Ectodermal cell (in vitro differentiated cells): ENCODE data around the gene OR2J3. TPM values are rescaled to one million over a fixed set of nuclear protein-coding genes. Genes with fewer than 3 reads are reported as not detected.

Experiments
- H3K27ac ChIP-seq: 2 replicates; pipeline ENCODE4 v1.7.0; 2013; ENCODE audit warnings: mild to moderate bottlenecking, low read depth, low read length; ENCODE audit not compliant: insufficient read depth, poor library complexity, severe bottlenecking
- H3K27me3 ChIP-seq: 2 replicates; pipeline ENCODE4 v1.7.0; 2013; ENCODE audit warnings: mild to moderate bottlenecking, low read length; ENCODE audit not compliant: insufficient read depth, control insufficient read depth, poor library complexity, severe bottlenecking
- H3K36me3 ChIP-seq: one replicate; pipeline ENCODE4 v1.7.0; 2013; ENCODE audit warnings: low read length; ENCODE audit not compliant: control insufficient read depth, insufficient read depth
- H3K4me1 ChIP-seq: one replicate; pipeline ENCODE4 v1.7.0; 2013; ENCODE audit warnings: low read length; ENCODE audit not compliant: control insufficient read depth, insufficient read depth
- H3K4me3 ChIP-seq: 2 replicates; pipeline ENCODE4 v1.7.0; 2013; ENCODE audit warnings: low read depth, low read length, control low read depth; ENCODE audit not compliant: insufficient read depth
- H3K9me3 ChIP-seq: 2 replicates; pipeline ENCODE4 v1.7.0; 2013; ENCODE audit warnings: mild to moderate bottlenecking, low read length, moderate library complexity; ENCODE audit not compliant: control insufficient read depth
- WGBS, 2 experiments: methylation state at CpG; one replicate each; pipeline ENCODE4 v1.1.7; 2013; ENCODE audit warnings: missing lambda C conversion rate in 2 of 2; 5-methylcytosine and 5-hydroxymethylcytosine counted together
- polyA plus RNA-seq, 4 experiments: library from polyadenylated mRNA; stranded (reverse); fragments of 50-300 nt; gene quantifications; one replicate each; pipeline ENCODE4 v1.2.3, GENCODE V29; 2013

Gene OR2J3
- polyA plus RNA-seq (2013, experiment 1 of 4) = not detected
- polyA plus RNA-seq (2013, experiment 2 of 4) = not detected
- polyA plus RNA-seq (2013, experiment 3 of 4) = not detected
- not detected for polyA plus RNA-seq (2013, experiment 4 of 4)

DNA sequence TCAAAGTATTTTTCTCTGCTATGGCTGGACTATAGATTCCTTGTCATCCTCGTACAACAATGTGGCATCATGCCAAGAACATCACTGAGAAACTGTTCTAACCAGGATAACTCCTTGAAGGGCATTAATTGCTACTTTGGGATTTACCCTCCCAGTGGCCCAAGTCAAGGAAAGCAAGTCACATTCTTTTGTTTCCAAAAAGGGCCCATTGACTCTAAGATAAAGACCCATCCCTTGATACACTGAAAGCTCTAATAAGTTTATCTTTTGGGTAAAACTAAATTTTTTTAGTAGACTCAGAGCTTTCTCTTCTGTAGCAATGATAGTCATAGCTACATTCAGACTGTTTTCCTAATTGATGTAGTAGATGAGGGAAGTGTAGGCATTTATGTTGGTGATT lies at the start of gene OR2J3:
OR2J3 (plus strand) TSS at position 301 of the 400 bp plus-strand sequence. CDS start 3,833 bp downstream, outside the sequence.
- no peak within 1 kb of the TSS for H3K4me3 ChIP-seq
- 91 to 96% methylated on average over 1 of the region's 1 CpG for WGBS, 2 experiments
- no peaks in the 10 kb centered on the region for H3K4me1 ChIP-seq
- H3K27me3 ChIP-seq = no peaks in the 10 kb centered on the region
- no peaks in the 10 kb centered on the region for H3K9me3 ChIP-seq
- H3K36me3 ChIP-seq = no peaks in the 10 kb centered on the region
- no peak within 1 kb of the TSS for H3K27ac ChIP-seq

DNA sequence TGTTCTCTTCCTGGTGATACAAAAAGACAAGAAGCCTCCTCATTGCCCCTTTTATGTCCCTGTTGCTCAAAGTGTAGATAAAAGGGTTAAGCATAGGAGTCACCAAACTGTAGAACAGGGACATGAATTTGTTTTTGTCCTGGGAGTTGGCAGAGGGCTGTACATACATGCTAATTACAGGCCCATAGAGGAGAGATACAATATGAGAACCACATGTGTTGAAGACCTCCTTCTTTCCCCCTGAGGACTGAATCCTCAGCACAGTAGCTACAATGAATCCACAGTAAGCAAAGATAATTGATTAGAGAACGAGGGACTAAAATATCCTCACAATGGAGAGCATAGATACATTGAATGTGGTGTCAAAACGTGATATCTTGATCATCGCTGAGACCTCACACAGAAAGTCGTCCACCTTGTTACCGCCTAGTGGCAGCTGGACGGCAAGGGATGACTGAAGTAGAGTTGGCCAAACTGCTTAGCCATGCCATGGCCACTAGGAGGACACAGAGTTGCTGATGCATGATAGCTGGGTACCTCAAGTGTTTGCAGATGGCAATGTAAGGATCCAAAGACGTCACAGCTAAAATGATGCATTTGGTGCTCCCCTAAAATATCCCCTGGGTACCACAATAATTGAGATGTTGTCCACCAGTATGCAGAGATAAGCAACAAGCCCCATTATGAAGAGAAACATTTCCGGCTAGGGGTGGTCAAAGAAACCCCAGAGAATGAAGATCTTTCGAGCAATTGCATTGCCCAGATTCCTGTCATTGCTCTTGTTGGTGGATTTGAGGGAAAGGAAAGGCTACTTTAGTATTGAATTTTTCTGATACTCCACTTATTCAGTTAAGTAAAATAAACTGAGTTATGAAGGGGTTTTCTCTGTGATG lies 35.8 kb upstream of the OR2J3 start:
- Histone ChIP-seq H3K36me3 (no peaks in the 10 kb centered on the region), H3K4me1 (no peaks in the 10 kb centered on the region), H3K9me3 (no peaks in the 10 kb centered on the region), H3K4me3 (no peak overlapping the region), H3K27ac (no peak overlapping the region), H3K27me3 (no peaks in the 10 kb centered on the region)
- 41 to 42% methylated on average over 9 of the region's 9 CpGs for WGBS, 2 experiments

DNA sequence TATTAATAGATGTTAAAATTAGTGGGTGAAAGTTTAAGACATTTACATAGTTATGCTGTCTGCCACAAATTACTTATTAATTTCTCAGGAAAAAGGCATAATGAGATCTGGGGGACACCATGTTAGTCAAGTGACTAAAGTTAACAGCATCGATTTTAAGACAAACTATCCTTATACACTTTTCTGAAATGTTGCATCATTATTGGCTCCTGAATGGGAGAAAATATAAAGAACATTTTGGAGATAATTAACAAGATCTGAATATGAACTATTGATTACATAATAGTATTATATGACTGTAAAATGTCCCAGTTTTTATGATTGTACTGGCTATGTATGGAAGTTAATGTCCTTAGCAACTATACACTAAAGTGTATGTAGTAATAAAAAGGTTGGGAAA lies 28.7 kb upstream of the OR2J3 start:
- Histone ChIP-seq H3K27ac (no peak overlapping the region), H3K36me3 (no peaks in the 10 kb centered on the region), H3K9me3 (no peaks in the 10 kb centered on the region), H3K4me3 (no peak overlapping the region), H3K27me3 (no peaks in the 10 kb centered on the region), H3K4me1 (no peaks in the 10 kb centered on the region)
- WGBS, 2 experiments = 89% methylated on average over 1 of the region's 1 CpG; no CpG with 5 or more reads in 1 of the 2 experiments

DNA sequence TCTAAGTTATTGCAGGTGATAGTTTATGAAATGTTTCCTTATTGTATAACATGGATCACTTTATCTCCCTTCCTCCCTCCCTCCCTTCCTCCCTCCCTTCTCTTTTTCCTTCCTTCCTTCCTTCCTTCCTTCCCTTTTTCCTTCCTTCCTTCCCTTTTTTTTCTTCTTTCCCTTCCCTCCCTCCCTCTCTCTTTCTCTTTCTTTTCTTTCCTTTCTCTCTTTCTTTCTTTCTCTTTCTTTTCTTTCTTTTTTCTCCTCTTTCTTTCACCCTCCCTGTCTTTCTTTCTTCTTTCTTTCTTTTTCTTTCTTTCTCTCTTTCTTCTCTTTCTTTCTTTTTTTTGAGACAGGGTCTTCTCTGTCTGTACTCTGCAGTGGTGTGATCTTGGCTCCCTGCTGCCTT lies 26.5 kb upstream of the OR2J3 start:
- H3K4me1 ChIP-seq = no peaks in the 10 kb centered on the region
- H3K36me3 ChIP-seq = no peaks in the 10 kb centered on the region
- no peak overlapping the region for H3K27ac ChIP-seq
- no peak overlapping the region for H3K4me3 ChIP-seq
- no peaks in the 10 kb centered on the region for H3K9me3 ChIP-seq
- H3K27me3 ChIP-seq = no peaks in the 10 kb centered on the region

DNA sequence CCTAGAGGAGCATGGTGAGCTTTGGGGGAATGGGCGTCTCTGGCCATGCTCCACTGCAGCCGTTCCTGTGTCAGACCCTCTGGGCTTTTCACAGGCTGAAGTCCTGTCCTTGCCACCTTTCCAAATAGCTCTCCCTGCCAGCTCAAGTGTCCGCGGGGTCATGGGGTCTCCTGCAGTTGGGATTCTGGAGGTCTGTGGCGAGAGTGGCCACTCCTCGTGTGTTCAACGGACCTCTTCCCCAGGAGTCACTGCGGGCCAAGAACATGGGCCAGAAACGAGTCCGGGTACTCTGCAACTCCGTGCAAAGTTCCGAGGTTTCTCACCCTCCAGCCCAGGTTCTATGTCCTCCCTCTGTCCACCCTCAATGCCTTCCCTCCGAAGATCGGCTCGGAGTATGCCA lies 25.4 kb upstream of the OR2J3 start:
- 93 to 95% methylated on average over 15 of the region's 15 CpGs for WGBS, 2 experiments
- H3K36me3 ChIP-seq = no peaks in the 10 kb centered on the region
- no peaks in the 10 kb centered on the region for H3K4me1 ChIP-seq
- H3K27ac ChIP-seq = no peak overlapping the region
- H3K9me3 ChIP-seq = no peaks in the 10 kb centered on the region
- H3K27me3 ChIP-seq = no peaks in the 10 kb centered on the region
- H3K4me3 ChIP-seq = no peak overlapping the region

DNA sequence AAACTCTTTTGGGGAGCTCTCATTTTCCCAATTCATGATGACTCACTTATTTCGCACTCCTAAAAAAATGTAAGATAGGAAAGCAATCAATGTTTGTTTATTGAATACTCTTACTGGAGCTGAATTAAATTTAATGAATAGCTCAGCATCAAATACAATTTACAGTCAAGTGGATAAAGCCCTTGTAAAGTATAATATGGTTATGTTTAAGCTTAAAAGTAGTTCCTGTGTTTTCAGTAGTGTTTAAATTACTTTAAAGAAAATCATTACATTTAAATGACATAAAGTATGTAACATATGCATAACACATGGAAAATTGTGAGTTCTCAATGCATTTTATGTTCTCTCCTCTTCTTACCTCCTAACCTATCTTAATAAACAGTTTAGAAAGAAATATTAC lies 20.6 kb upstream of the OR2J3 start, which contains the start of gene OR2B3:
OR2B3 (minus strand) TSS at position 101 of the 400 bp plus-strand sequence; CDS start at position 36, 65 bp downstream.
- Histone ChIP-seq H3K9me3 (no peaks in the 10 kb centered on the region), H3K27me3 (no peaks in the 10 kb centered on the region), H3K27ac (no peak within 1 kb of the TSS), H3K4me1 (no peaks in the 10 kb centered on the region), H3K4me3 (no peak within 1 kb of the TSS), H3K36me3 (no peaks in the 10 kb centered on the region)
- WGBS, 2 experiments = 100% methylated on average over 1 of the region's 1 CpG; no CpG with 5 or more reads in 1 of the 2 experiments

DNA sequence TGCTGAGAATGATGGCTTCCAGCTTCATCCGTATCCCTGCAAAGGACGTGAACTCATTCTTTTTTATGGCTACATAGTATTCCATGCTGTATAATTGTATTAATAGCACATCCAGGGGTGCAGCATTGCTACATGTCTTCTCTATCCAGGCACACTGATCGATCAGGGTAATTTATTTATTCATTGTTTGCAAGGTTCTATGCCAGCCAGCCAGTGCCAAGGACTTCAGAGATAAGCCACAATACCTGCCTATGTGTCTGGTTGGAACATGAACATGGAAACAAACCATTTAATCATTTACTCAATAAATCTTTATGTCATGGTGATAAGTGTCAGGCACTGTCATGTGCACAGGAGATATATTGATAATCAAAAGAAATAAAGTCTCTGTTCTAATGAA lies 14.9 kb upstream of the OR2J3 start:
- H3K27me3 ChIP-seq = no peaks in the 10 kb centered on the region
- no peak overlapping the region for H3K4me3 ChIP-seq
- WGBS, 2 experiments = 85 to 97% methylated on average over 2 to 3 of the region's 3 CpGs

DNA sequence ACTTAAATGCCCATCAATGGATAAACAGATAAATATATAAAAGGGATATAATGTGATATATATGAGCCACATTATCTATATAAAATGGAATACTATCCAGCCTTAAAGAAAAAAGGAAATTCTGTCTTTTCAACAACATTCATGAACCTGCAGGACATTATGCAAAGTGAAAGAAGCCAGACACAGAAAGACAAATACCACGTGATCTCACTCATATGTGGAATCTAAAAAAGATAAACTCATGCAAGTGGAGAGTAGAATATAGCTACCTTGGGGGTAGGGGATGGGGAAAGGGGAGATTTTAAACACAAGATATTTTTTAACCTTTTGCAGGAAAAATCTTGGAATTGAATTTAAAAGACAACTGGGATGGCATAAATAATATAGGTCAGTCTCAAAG lies 10.1 kb upstream of the OR2J3 start:
- 94 to 100% methylated on average over 1 of the region's 1 CpG for WGBS, 2 experiments
- H3K27ac ChIP-seq = no peak overlapping the region
- H3K4me1 ChIP-seq = no peaks in the 10 kb centered on the region
- H3K36me3 ChIP-seq = no peaks in the 10 kb centered on the region
- H3K9me3 ChIP-seq = no peaks in the 10 kb centered on the region
- H3K4me3 ChIP-seq = no peak overlapping the region
- no peaks in the 10 kb centered on the region for H3K27me3 ChIP-seq

More for the DNA sequence above, 14.9 kb upstream of the OR2J3 start:
- Histone ChIP-seq H3K9me3 (no peaks in the 10 kb centered on the region), H3K36me3 (no peaks in the 10 kb centered on the region), H3K4me1 (no peaks in the 10 kb centered on the region), H3K27ac (no peak overlapping the region)

DNA sequence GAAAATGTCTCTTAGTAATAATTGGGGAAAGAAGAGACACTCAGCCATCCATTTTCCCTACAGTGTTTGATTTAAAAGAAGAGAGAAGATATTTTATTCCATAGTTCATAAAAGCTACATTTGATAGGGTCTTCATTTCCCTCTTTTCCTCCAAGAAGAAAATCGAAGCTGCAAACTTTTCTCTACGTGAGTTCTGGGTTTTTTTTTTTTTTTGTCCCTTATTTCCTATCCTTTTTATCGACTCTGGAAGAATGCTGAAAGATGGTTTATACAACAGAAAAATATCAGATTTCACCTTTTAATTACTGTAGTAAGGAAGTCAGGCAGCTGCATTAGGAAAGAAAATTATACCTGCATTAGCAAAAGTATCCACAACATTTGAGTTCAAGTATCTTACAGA lies 8.7 kb upstream of the OR2J3 start, which contains the start of gene OR2J1:
OR2J1 (plus strand) TSS at position 301 of the 400 bp plus-strand sequence. CDS start 1,453 bp downstream, outside the sequence.
- Histone ChIP-seq H3K27me3 (no peaks in the 10 kb centered on the region), H3K27ac (no peak within 1 kb of the TSS), H3K36me3 (no peaks in the 10 kb centered on the region), H3K4me3 (no peak within 1 kb of the TSS), H3K4me1 (no peaks in the 10 kb centered on the region), H3K9me3 (no peaks in the 10 kb centered on the region)
- WGBS, 2 experiments = 87% methylated on average over 2 of the region's 3 CpGs; no CpG with 5 or more reads in 1 of the 2 experiments

DNA sequence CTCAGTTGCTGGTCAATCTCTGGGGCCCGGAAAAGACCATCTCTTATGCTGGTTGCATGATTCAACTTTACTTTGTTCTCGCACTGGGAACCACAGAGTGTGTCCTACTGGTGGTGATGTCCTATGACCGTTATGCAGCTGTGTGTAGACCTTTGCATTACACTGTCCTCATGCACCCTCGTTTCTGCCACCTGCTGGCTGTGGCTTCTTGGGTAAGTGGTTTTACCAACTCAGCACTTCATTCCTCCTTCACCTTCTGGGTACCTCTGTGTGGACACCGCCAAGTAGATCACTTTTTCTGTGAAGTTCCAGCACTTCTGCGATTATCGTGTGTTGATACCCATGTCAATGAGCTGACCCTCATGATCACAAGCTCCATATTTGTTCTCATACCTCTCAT lies 4.3 kb downstream of the OR2J3 start:
- H3K27ac ChIP-seq = no peak overlapping the region
- no peaks in the 10 kb centered on the region for H3K4me1 ChIP-seq
- H3K9me3 ChIP-seq = no peaks in the 10 kb centered on the region
- 86 to 89% methylated on average over 7 of the region's 7 CpGs for WGBS, 2 experiments
- no peaks in the 10 kb centered on the region for H3K36me3 ChIP-seq
- no peaks in the 10 kb centered on the region for H3K27me3 ChIP-seq
- H3K4me3 ChIP-seq = no peak overlapping the region
